GM12873 (cell line): ENCODE results near the gene LPP.

Experiments
- CTCF ChIP-seq: IDR thresholded peaks from 2 replicates; pipeline ENCODE4 v1.5.1; 2012; ENCODE audit warnings: low read depth, mild to moderate bottlenecking, moderate library complexity, low read length, control low read depth; ENCODE audit not compliant: insufficient read depth; ENCODE audit errors: missing control alignments

Gene LPP

DNA sequence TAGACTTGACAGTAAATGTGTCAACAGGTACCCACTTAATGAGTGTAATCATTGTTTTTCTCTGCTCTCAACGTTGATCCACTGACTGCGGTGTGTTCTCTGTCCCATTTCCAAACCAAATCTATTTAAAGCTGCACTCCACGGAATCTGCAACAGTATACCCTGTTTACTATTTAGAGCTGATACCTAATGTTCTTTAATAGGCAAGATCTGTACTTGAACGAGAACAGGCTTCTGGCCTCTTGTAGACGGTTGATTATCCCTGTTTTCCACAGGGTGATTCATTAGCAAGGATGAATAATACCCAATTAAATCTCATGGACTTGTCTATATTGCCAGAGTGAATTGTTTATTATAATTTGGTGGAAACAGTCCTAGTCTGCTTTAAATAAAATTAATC lies 189.9 kb downstream of the LPP start:
- TF ChIP-seq CTCF, result no peak

DNA sequence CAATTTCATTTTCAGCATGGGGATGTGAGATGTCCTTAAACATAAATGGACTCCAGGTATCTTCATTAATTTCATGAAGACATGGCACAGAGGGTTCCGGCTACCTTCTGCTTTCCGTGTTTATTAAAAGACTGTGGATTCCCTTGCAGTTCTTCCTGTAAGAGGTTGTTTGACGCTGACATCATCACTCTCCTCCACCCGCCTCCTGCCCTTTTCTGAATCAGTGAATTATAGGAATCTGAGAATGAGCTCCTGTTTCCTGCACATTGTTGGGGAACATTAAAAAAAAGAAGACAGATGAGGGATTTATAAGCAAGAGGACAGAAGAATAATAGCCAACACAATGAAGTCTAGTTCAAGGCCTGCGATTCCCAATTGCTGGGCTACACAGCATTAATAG lies 191.3 kb downstream of the LPP start:
- no peak for TF ChIP-seq CTCF

DNA sequence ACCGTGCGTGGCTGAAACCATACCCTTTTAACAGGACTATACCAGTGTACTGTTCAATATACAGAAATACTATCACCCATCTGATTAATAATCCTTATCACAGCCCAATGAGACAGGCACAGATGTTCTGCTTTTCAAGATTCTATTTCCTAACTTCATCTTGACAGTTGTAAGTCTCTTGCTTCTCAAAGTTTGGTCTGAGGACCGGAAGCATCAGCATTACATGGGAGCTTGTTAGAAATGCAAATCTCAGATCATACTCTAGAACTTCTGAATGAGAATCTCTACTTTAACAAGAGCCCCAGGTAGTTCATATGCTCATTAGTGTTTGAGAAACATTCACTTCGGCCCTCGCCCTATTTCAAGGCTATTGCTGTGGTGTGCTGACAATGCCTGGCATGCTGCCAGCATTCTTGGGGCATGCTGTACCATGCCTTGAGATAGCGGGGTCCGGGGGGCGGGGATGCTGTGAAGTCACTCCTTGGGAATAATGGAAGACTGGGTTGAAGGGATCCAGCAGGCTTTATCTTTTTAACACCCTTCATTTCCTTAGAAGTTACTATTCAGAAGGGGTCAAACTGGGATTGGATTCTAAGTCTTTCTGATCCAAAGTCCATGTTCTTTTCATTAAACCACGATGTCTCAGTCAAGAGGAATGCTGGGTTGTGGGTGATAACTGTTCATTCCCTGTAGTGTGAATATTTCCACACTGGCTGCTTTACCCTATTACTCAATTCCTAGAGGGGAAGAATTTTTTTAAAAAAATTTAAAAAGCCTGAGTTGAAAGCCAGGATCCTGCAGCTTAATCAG lies 194.7 kb downstream of the LPP start:
- TF ChIP-seq CTCF, result no peak

DNA sequence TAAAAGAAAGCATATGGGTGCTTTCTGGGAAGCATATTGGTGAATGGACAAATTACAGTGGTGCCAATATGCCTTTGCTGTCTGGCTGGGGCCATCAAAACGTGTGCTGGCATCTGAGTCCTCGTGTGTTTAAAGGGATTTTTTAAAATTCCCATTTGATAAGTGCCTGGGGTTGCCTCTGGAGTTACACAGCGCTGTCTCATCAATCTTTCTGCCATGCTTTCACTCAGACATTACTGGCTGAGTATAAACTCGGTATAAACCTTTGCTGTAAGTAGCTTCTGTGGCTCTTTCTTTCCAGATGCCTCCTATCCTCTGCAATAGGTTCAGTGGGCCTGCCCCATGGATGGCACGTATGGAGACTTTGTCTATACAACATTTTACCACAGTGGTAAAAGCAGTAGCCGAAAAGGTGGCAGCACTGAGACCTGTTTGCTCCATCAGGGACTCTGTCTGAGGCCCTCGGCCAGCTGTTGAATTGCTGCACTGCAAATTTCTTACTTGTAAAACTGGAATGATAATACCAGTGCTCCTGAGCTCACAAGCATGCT lies 195.5 kb downstream of the LPP start:
- no peak for TF ChIP-seq CTCF

- no peak for TF ChIP-seq CTCF
These were observed 196.0 kb downstream of the LPP start for GRCh38 chr3:188349933-188350332.

- no peak for TF ChIP-seq CTCF
These were observed 197.0 kb downstream of the LPP start for GRCh38 chr3:188350961-188351360.

- TF ChIP-seq CTCF, result no peak
These were observed 197.7 kb downstream of the LPP start for GRCh38 chr3:188351648-188352047.
